Measurements from ENCODE around the gene LRCH4.
"Not testable (repeated sequence)": the region's sequence is repeated elsewhere in the genome, so short reads cannot be mapped to it uniquely, and the experiment has no call there.

Gene LRCH4

GRCh38 chr7:100565133-100565571 is 20.8 kb downstream of the LRCH4 start:
- Histone ChIP-seq H3K4me1 (ENCODE audit: control insufficient read depth in 1 of 2, insufficient read depth in 1 of 2, low read depth in 1 of 2, low read length in 1 of 2) (peaks cover 8 to 12% of the 10 kb centered on the region in 2 experiments), H3K4me3 (ENCODE audit: low read depth in 1 of 2, low read length in 1 of 2) (no peak overlapping the region), H3K27ac (no peak overlapping the region), H3K36me3 (no peaks in the 10 kb centered on the region), H3K27me3 (peaks cover 26% of the 10 kb centered on the region), H3K9me3 (no peaks in the 10 kb centered on the region)
- TF ChIP-seq CTCF (IDR thresholded peaks at IDR 0.05): no peak

- H3K27me3 ChIP-seq: peaks cover 18% of the 10 kb centered on the region
- H3K4me1 ChIP-seq (ENCODE audit: control insufficient read depth in 1 of 2, insufficient read depth in 1 of 2, low read depth in 1 of 2, low read length in 1 of 2); H3K27ac ChIP-seq; H3K9me3 ChIP-seq; H3K36me3 ChIP-seq; H3K4me3 ChIP-seq (ENCODE audit: low read depth in 1 of 2, low read length in 1 of 2): not testable (repeated sequence)
These were observed 21.5 kb downstream of the LRCH4 start for GRCh38 chr7:100564405-100564804.

- Histone ChIP-seq H3K4me1 (ENCODE audit: control insufficient read depth in 1 of 2, insufficient read depth in 1 of 2, low read depth in 1 of 2, low read length in 1 of 2) (peaks cover 2 to 5% of the 10 kb centered on the region in 2 experiments), H3K27me3 (peaks cover 13% of the 10 kb centered on the region), H3K9me3 (no peaks in the 10 kb centered on the region), H3K36me3 (no peaks in the 10 kb centered on the region), H3K27ac (no peak overlapping the region), H3K4me3 (ENCODE audit: low read depth in 1 of 2, low read length in 1 of 2) (no peak overlapping the region)
- peak; percentile 98 for TF ChIP-seq CTCF (IDR thresholded peaks at IDR 0.05)
These were observed 22.0 kb downstream of the LRCH4 start for GRCh38 chr7:100563809-100564400.

- Histone ChIP-seq H3K4me3 (ENCODE audit: low read depth in 1 of 2, low read length in 1 of 2) (no peak overlapping the region), H3K4me1 (ENCODE audit: control insufficient read depth in 1 of 2, insufficient read depth in 1 of 2, low read depth in 1 of 2, low read length in 1 of 2) (peaks cover 2 to 5% of the 10 kb centered on the region in 2 experiments)
- TF ChIP-seq CTCF (IDR thresholded peaks at IDR 0.05): no peak
These were observed 22.8 kb downstream of the LRCH4 start for GRCh38 chr7:100563100-100563564.

DNA sequence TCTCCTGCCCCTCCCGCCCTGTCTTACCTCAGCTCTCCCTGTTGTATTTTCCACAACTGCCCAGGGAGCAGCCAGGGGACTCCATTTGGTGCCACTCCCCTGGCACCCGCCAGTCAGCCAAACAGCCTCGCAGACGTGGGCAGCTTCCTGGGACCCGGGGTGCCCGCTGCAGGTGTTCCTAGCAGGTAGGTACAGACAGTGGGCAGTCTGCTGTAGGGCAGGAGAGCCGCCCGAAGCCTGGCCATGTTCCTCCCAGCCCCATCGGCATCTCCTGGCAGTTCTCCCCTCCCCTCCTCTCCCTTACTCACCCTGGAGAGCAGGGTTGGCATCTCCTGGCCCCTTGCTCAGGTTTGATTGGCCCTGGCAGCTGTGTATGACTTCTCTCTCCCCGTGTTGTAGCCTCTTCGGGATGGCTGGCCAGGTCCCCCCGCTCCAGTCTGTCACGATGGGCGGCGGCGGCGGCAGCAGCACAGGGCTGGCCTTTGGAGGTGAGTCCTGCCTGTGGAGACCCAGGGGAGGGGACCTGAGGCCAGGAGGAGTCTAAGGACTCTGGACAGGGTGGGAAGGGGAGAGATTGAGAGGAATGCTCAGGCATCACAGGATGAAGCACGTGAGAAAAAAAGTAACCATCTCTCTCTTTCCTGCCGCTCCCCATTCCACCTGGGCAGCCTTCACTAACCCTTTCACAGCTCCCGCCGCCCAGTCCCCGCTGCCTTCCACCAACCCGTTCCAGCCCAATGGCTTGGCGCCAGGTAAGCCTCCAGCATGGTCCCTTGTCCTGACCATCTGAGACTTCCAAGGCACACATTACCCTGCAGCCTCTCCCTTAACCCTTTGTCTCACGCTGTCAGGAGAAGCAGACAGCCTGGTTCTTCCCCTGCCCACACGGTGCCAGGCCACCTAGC is 23.5 kb downstream of the LRCH4 start:
- Histone ChIP-seq H3K27ac (no peak overlapping the region), H3K9me3 (no peaks in the 10 kb centered on the region), H3K27me3 (no peaks in the 10 kb centered on the region), H3K4me3 (ENCODE audit: low read depth in 1 of 2, low read length in 1 of 2) (no peak overlapping the region), H3K36me3 (no peaks in the 10 kb centered on the region), H3K4me1 (ENCODE audit: control insufficient read depth in 1 of 2, insufficient read depth in 1 of 2, low read depth in 1 of 2, low read length in 1 of 2) (peaks cover 2 to 5% of the 10 kb centered on the region in 2 experiments)
- no peak for TF ChIP-seq CTCF (IDR thresholded peaks at IDR 0.05)

More at GRCh38 chr7:100563100-100563564, 22.8 kb downstream of the LRCH4 start:
- Histone ChIP-seq H3K9me3 (no peaks in the 10 kb centered on the region), H3K27ac (no peak overlapping the region), H3K27me3 (peaks cover 6% of the 10 kb centered on the region), H3K36me3 (no peaks in the 10 kb centered on the region)

Measured in neutrophil (primary cell).